HG03060 (cell line): ENCODE measurements around the gene CPSF6.
"Not testable (repeated sequence)": the region's sequence is repeated elsewhere in the genome, so short reads cannot be mapped to it uniquely, and the experiment has no call there.

Source experiments
- ATAC-seq: cut with Tn5 transposase; IDR thresholded peaks from one replicate; pipeline ENCODE4 v1.9.1; 2021; ENCODE audit warnings: low read depth, moderate number of reproducible peaks; ENCODE audit not compliant: unreplicated experiment

CPSF6 gene

DNA sequence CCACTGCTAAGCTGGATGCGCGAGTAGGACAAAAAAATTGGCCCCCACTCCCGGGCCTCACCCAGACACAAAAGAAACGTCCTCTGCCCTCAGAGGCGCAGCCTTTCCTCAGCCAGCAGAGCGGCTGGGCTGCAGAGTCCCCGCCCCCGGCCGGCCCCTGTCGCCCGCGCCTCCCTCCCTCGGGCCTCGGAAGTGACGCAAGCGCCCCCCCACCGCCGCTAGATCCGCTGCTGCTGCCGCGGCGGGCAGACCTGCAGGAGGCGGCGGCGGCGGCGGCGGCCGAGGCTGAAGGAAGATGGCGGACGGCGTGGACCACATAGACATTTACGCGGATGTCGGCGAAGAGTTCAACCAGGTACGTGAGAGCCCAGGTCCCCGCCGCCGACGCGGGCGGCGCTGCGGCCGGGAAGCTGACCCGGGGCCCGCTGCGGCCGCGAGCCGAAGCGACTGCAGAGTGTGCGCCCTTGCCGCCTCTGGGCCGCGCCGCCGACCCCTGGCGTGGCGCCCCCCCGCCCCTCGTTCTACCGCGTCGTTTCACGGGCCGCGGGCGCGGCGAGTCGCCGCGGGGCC is at the start of gene CPSF6:
CPSF6 (plus strand) TSS at position 218 of the 570 bp plus-strand sequence; CDS start at position 296, 78 bp downstream.
- peak; percentile 59 for ATAC-seq

DNA sequence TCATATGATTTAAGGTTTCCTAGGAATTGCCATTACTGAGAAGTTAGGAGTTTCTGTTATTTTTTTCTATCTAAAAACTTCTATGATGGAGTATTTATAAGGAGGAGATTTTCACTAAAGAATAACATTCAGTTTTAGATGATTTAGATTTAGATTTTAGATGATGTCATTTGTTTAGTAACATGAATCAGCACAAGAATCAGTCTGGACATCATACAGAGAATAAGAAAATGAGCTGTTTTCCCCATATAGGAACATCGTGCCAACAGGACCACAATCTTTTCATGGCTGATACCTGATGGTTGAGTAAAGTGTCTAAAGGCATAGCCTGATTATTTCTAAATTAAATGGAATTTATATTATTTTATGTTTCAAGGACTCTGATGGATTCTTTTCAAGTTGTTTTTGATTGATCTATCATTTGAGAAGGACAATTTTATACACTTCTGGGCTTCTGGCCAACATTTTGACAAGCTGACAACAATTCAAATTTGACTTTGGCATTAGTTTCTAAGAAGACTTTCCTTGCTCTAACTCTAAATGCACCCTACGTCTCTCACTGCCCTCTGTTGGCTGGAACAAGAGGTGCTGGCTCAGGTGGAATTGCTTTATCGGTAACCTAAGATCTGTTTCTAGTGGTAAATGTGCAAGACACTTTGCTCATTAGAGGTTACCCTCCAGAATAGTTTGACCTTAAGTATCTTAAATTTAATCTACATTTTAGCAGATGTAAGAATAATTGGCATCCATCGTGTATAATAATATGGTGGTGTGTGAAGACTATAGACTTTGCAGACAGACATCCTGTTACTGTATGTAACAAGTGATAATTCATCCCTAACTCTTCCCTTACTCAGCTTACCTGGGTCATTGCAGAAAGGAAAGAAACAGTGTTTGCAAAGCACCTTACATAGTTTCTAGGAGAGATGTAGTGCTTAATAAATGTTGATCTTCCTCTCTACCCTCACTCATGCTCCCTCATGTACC is 42.8 kb upstream of the CPSF6 start:
- ATAC-seq, result no peak

DNA sequence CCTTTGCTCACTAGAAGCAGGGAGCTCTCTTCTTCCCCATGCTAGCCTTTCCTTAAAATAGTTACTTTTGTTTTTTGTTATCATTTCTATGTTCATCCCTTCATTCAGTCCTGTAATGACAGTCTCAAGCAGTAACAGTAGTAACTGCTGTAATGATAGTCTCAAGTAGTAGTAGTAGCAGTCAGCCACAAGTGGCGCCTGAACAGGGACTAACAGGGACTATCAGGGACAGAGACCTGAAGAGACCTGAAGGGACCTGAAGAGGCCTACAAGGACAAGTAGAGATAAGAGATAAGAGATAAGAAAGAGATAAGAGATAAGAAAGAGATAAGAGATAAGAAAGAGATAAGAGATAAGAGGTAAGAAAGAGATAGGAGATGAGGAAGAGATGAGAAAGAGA is 39.4 kb upstream of the CPSF6 start:
- not testable (repeated sequence) for ATAC-seq

GRCh38 chr12:69204191-69204590 is 35.2 kb upstream of the CPSF6 start:
- ATAC-seq, result no peak

DNA sequence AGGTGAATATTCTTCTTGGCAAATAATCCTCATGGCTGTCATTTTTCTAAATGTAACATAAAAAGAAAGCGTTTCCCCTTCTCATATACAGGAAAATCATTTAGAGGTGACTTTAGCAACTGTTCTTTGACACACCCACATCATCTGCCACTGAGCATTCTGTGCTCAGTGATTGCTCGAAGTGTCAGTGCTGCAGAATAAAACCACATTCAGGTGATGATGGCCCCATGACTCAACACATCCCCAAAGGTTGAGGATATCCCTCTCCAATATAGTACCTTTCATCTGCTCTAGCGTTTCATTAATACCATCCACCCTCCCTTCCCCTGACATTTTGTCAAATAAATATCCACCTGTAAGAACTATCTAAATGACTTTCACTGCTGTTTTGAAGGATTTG is 28.7 kb upstream of the CPSF6 start:
- no peak for ATAC-seq

- no peak for ATAC-seq
These were observed 28.2 kb upstream of the CPSF6 start for GRCh38 chr12:69211160-69211559.

GRCh38 chr12:69214169-69214568 is 25.2 kb upstream of the CPSF6 start:
- ATAC-seq, result no peak

- ATAC-seq, result no peak
These were observed 14.0 kb upstream of the CPSF6 start for GRCh38 chr12:69225251-69225910.

GRCh38 chr12:69231479-69231878 is 7.9 kb upstream of the CPSF6 start:
- no peak for ATAC-seq

GRCh38 chr12:69238589-69239351 is 599 bp upstream of the CPSF6 start:
- ATAC-seq, result no peak

GRCh38 chr12:69239922-69240630 is 707 bp downstream of the CPSF6 start:
- ATAC-seq, result no peak

- no peak for ATAC-seq
These were observed 1.2 kb downstream of the CPSF6 start for GRCh38 chr12:69240631-69240995.

DNA sequence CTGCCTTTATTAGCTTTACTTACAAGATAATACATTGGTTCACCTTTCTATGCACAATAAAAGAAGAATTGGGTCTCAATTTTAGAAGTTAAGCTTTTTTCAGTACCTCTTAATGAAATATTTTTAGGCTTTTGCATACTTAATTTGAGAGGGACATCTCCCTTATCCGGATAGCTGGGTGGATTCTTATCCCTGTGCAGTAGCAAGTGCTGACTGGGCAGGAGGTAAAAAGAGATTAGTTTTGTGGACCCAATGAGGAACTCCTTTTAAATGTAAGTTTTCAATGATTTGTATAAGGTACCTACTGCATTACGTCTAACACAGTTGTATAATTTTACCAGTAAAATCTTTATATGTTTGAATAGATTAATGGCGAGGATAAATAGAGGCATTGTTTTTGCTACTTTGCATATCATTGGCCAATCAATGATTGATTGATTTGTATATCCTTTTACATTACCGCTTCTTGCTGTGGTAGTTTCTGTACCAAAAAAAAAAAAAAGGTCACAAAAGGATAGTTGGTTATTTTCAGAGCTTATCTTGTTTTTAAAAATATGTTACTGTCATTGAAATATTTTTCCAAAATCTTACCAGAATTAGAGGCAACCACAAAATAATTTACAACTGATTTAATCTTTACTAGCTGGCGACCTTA is 2.2 kb downstream of the CPSF6 start:
- ATAC-seq, result no peak

DNA sequence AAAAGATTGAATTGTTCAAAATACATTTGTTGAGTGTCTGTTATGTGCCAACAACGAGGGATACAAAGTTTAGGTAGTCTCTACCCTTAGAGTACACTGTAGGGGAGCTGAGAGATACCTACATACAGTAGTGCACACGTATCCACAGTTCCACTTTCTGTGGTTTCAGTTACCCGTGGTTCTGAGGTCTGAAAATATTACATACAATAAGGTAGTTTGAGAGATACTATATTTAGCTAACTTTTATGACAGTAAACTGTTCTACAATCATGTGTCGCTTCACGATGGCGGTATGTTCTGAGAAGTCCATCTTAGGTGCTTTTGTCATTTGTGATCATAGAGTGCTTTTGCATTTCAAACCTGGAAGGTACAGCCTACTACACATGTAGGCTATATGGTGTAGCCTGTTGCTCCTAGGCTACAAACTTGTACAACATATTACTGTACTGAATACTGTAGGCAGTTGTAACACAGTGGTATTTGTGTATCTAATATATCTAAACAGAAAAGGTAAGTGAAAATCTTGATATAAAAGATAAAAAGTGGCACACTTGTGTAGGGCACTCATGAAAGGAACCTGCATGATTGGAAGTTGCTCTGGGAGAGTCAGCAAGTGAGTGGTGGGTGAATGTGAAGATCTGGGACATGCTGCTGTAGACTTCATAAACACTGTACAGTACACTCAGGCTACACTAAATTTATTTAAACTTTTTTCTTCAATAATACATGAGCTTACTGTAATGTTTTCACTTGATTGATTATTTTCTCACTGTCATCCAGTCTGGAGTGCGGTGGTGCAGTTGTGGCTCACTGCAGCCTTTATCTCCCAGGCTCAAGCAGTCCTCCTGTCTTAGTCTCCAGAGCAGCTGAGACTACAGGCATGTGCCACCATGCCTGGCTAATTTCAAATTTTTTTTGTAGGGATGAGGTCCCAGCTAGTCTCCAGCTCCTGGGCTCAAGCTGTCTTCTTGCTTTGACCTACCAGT is 4.0 kb downstream of the CPSF6 start:
- ATAC-seq, result peak; percentile 30

DNA sequence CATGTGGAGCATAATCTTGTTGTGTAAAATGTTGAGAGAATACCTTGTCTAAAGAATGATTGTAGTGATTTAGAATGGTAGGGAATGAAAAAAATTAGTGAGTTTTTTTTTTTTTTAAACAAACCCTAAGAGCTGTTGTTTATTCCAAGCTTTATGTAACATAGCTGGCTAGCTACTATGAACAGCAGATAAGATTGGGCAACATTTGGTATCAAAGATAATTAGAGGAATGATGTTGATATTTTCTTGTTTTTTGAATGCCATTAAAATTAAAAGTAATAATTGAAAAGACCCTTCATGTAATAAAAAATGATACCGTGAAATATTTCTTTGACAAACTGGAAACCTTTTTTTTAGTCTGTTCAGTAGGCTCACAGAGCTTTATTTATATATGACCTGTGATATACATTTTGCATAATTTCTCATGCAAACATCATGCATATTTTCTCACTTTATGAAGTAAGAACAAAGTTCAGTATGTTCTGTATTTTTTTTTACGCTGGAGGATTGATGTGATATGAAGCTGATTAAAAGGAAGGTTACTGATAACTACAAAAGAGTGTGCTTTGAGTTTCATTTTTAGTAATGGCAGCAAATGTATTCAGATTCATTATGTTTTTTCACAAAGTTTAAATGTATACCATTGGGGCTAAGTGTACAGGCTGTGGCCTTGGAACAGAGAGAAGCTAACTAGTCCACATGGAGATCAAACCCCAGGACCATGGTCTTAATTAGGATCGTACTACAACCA is 8.1 kb downstream of the CPSF6 start:
- no peak for ATAC-seq

- no peak for ATAC-seq
These were observed 12.7 kb downstream of the CPSF6 start for GRCh38 chr12:69252033-69252432.

DNA sequence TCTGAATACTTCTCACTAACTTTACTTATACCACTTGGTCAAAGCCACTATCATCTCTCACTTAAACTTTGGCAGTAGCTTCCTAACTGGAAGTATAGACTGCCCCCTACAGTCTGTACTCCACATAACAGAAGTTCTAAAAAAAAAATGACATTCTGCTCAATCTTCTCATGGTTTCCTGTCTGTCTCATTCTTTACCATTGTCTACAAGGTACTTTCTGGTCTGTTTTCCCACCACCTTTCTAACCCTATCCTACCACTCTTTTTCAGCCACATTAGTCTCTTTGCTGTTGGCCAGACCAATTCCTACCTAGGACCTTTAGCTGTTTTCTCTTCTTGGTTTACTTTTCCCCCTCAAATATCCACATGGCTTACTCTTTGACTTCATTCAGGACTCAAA is 14.7 kb downstream of the CPSF6 start:
- ATAC-seq, result peak; percentile 48

- ATAC-seq, result no peak
These were observed 15.5 kb downstream of the CPSF6 start for GRCh38 chr12:69254862-69255261.
